ENCODE measurements around the gene ALG12. TPM values are rescaled to one million over a fixed set of nuclear protein-coding genes. Genes with fewer than 3 reads are reported as not detected.
A peak's percentile ranks its signal among the peaks of the same experiment; 100 is the strongest.

Gene ALG12
- 10 to 100 TPM; 11.7 to 26.6 (median 12.6) TPM for polyA plus RNA-seq

GRCh38 chr22:49917974-49918910 lies at the start of gene ALG12, which contains the start of gene CRELD2:
Gene ALG12, minus strand, starts transcription at chr22:49918438. Its CDS starts 4,673 bp downstream, at chr22:49913765.
Gene CRELD2, plus strand, starts transcription at chr22:49918634. Its CDS starts 136 bp downstream, at chr22:49918770.
- Mint-ChIP-seq H3K4me3 (peak within 1 kb of the TSS; percentile 85 to 95 (median 91)), H3K36me3 (peaks cover 0 to 5% (median under 1%) of the 10 kb centered on the region in 3 donors), H3K4me1 (peaks cover 25 to 28% of the 10 kb centered on the region in 2 donors), H3K27ac (peak within 1 kb of the TSS; percentile 76 to 95 (median 86)), H3K27me3 (ENCODE audit: low read depth in 3 of 3) (peaks cover 0 to 4% (median 3%) of the 10 kb centered on the region in 3 donors), H3K9me3 (no peaks in the 10 kb centered on the region)
- DNase-seq, result peak; percentile 96 to 97 (median 96)

GRCh38 chr22:49967706-49968208 lies 49.5 kb upstream of the ALG12 start:
- H3K27me3 Mint-ChIP-seq (ENCODE audit: low read depth in 3 of 3), result peaks cover 12 to 28% (median 18%) of the 10 kb centered on the region in 3 donors

GRCh38 chr22:49966774-49967705 lies 48.8 kb upstream of the ALG12 start:
- Mint-ChIP-seq H3K27ac (no peak overlapping the region), H3K4me3 (no peak overlapping the region), H3K9me3 (peaks cover 0 to 1% (median 0%) of the 10 kb centered on the region in 6 donors), H3K4me1 (peaks cover 15% of the 10 kb centered on the region in 2 donors), H3K36me3 (peaks cover 0 to 6% (median 0%) of the 10 kb centered on the region in 3 donors), H3K27me3 (ENCODE audit: low read depth in 3 of 3) (peaks cover 14 to 31% (median 20%) of the 10 kb centered on the region in 3 donors)
- DNase-seq, result no peak

More at GRCh38 chr22:49967706-49968208, 49.5 kb upstream of the ALG12 start:
- peaks cover 0 to 1% (median 0%) of the 10 kb centered on the region in 6 donors for H3K9me3 Mint-ChIP-seq
- H3K4me1 Mint-ChIP-seq, result peaks cover 13 to 15% of the 10 kb centered on the region in 2 donors
- no peak for DNase-seq
- H3K36me3 Mint-ChIP-seq, result peaks cover 0 to 6% (median 0%) of the 10 kb centered on the region in 3 donors
- H3K27ac Mint-ChIP-seq, result no peak overlapping the region
- H3K4me3 Mint-ChIP-seq, result no peak overlapping the region

GRCh38 chr22:49966041-49966773 lies 48.0 kb upstream of the ALG12 start:
- no peak for DNase-seq
- peaks cover 15 to 19% of the 10 kb centered on the region in 2 donors for H3K4me1 Mint-ChIP-seq
- H3K4me3 Mint-ChIP-seq, result no peak overlapping the region
- peaks cover 0 to 6% (median 0%) of the 10 kb centered on the region in 3 donors for H3K36me3 Mint-ChIP-seq
- no peak overlapping the region for H3K27ac Mint-ChIP-seq
- H3K27me3 Mint-ChIP-seq (ENCODE audit: low read depth in 3 of 3), result peaks cover 21 to 38% (median 26%) of the 10 kb centered on the region in 3 donors
- peaks cover 0 to 1% (median 0%) of the 10 kb centered on the region in 6 donors for H3K9me3 Mint-ChIP-seq

GRCh38 chr22:49965091-49966040 lies 47.1 kb upstream of the ALG12 start:
- peaks cover 8 to 12% of the 10 kb centered on the region in 2 donors for H3K4me1 Mint-ChIP-seq
- peaks cover 0 to 1% (median 0%) of the 10 kb centered on the region in 6 donors for H3K9me3 Mint-ChIP-seq
- DNase-seq, result no peak
- H3K4me3 Mint-ChIP-seq, result no peak overlapping the region
- H3K27ac Mint-ChIP-seq, result peak overlapping the region in 1 of 6 donors; percentile 42
- peaks cover 0 to 6% (median 0%) of the 10 kb centered on the region in 3 donors for H3K36me3 Mint-ChIP-seq
- peaks cover 16 to 30% (median 18%) of the 10 kb centered on the region in 3 donors for H3K27me3 Mint-ChIP-seq (ENCODE audit: low read depth in 3 of 3)

- peaks cover 0 to 1% (median 0%) of the 10 kb centered on the region in 6 donors for H3K9me3 Mint-ChIP-seq
- peak overlapping the region in 4 of 5 donors; percentile 16 to 54 (median 38) for H3K4me3 Mint-ChIP-seq
- DNase-seq, result no peak
- H3K27me3 Mint-ChIP-seq (ENCODE audit: low read depth in 3 of 3), result peaks cover 16 to 32% (median 19%) of the 10 kb centered on the region in 3 donors
- peaks cover 0 to 6% (median 0%) of the 10 kb centered on the region in 3 donors for H3K36me3 Mint-ChIP-seq
- peaks cover 7 to 12% of the 10 kb centered on the region in 2 donors for H3K4me1 Mint-ChIP-seq
- peak overlapping the region in 4 of 6 donors; percentile 42 to 78 (median 62) for H3K27ac Mint-ChIP-seq
These were observed 46.2 kb upstream of the ALG12 start for GRCh38 chr22:49964136-49965090.

- Mint-ChIP-seq H3K4me3 (peak overlapping the region; percentile 33 to 59 (median 47)), H3K36me3 (peaks cover 0 to 6% (median 0%) of the 10 kb centered on the region in 3 donors), H3K27me3 (ENCODE audit: low read depth in 3 of 3) (peaks cover 16 to 32% (median 19%) of the 10 kb centered on the region in 3 donors), H3K4me1 (peaks cover 7 to 13% of the 10 kb centered on the region in 2 donors), H3K9me3 (peaks cover 0 to 1% (median 0%) of the 10 kb centered on the region in 6 donors), H3K27ac (peak overlapping the region in 4 of 6 donors; percentile 23 to 78 (median 62))
- DNase-seq, result no peak
These were observed 45.4 kb upstream of the ALG12 start for GRCh38 chr22:49963647-49964026.

- Mint-ChIP-seq H3K36me3 (peaks cover 0 to 6% (median 0%) of the 10 kb centered on the region in 3 donors), H3K4me3 (peak overlapping the region; percentile 52 to 68 (median 59)), H3K27me3 (ENCODE audit: low read depth in 3 of 3) (peaks cover 16 to 31% (median 17%) of the 10 kb centered on the region in 3 donors), H3K27ac (peak overlapping the region in 4 of 6 donors; percentile 35 to 82 (median 64)), H3K4me1 (peaks cover 7 to 13% of the 10 kb centered on the region in 2 donors), H3K9me3 (peaks cover 0 to 1% (median 0%) of the 10 kb centered on the region in 6 donors)
- no peak for DNase-seq
These were observed 44.8 kb upstream of the ALG12 start for GRCh38 chr22:49962751-49963646.

GRCh38 chr22:49962012-49962750 lies 43.9 kb upstream of the ALG12 start:
- Mint-ChIP-seq H3K4me1 (peaks cover 7 to 13% of the 10 kb centered on the region in 2 donors), H3K27ac (peak overlapping the region; percentile 29 to 90 (median 79)), H3K36me3 (peaks cover 0 to 6% (median 0%) of the 10 kb centered on the region in 3 donors), H3K9me3 (peaks cover 0 to 1% (median 0%) of the 10 kb centered on the region in 6 donors), H3K4me3 (peak overlapping the region; percentile 79 to 85 (median 82)), H3K27me3 (ENCODE audit: low read depth in 3 of 3) (peaks cover 16 to 27% (median 16%) of the 10 kb centered on the region in 3 donors)
- DNase-seq, result peak; percentile 57 to 63 (median 61)
